GM19240 (cell line): ENCODE measurements around the gene CAMK2B.

Experiments
- DNase-seq: peaks from one replicate; pipeline ENCODE4 v3.0.0; 2011; ENCODE audit warnings: low spot score; ENCODE audit not compliant: insufficient read length

The CAMK2B gene

DNA sequence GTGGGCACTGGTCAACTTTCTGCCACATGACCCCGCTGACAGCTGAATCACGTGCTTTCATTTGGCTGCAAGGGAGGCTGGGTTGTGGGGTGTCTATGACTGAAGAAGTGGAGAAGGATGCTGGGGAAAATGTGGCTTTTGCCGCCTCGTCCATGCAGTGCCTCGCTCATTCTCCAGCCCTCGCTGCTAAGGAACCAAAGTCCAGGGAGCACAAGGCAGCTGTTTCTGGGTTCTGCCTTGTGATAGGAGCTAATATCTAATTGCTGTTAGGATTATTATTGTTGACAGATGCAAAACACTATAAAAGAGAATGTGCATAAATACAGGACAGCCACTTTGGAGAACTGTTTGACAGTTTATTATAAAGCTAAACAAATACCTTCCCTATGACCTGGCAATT lies 4.9 kb upstream of the CAMK2B start:
- no peak for DNase-seq

DNA sequence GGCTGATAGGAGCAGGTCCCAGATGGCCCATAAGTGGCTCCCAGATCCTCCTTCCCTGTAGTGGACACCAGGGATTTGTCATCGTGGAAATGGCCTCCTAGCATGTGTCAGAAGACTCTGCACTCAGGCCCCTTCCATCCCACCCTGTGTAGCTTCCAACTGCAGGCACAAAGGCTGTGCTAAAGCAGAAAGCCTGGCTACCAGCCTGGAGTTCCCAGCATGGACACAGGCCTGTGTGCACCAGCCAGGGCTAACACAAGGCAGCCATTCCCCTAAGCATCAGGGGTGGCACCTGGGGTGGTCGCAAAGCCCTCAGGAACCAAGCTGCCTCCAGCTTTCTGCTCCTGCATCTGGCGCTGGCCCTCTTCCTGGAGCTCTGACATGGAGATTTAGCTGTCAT lies 4.5 kb upstream of the CAMK2B start:
- no peak for DNase-seq

DNA sequence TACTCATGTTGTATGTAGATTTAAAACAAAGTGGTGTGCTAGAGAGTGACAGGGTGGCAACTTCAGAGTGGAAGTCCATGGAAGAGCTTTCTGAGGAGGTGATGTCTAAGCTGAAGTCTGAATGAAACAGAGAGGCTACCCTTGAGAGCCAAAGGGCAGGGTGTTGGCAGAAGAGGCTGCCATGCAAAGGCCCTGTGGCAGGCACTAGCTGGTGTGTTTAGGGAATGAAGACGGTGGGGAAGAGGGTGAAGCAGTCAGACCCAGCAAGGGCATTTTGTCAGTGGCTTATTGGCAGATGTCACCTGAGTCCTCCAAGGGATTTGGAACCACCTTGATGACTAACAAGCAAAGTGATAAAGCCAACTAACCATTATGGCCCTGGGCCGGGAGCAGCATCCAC lies 3.7 kb upstream of the CAMK2B start:
- DNase-seq: no peak

- DNase-seq: no peak
These were observed 2.6 kb upstream of the CAMK2B start for GRCh38 chr7:44327981-44328380.

DNA sequence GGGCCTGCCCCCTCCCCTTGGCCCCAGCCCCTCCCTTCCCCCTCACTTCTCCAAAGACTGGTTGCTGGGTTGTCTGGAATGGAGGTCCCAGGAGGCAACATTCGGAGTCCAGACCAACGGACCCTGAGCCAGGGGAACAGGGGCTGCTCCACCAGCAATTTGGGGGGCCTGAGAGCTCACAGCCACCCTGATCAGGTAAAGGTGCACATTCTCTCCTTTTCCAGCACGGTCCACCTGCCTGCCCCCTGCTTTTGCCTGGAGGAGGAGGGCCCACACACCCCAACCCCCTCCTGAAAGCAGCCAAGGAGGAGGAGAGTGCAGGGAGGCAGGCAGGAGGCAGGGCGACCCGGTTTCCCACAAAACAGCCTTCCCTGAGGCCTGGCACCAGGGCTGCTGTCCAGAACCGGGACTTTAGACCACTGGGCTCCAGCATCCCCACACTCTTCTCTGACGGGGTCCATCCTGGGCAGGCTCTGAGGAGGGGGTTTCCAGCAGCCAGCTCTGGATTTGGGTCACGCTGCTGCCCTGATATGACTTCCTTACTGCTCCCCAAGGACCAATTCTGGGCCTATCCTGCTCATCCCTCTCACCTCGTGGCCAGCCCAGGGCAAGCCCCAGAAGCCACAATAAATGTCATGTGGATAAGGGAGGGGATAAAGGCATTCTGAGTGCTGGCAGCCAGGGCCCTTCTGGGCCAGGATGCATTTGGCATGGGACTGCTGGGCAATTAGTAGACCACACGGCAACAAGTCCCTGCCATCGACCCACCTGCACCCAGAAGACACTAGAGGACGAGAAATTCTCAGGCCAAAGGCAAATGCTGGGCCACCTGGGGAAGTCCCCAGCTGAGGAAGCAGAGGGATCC lies 1.1 kb upstream of the CAMK2B start:
- DNase-seq: no peak

- no peak for DNase-seq
These were observed 432 bp upstream of the CAMK2B start for GRCh38 chr7:44325811-44326241.

GRCh38 chr7:44324481-44325200 lies 753 bp downstream of the CAMK2B start:
- no peak for DNase-seq

DNA sequence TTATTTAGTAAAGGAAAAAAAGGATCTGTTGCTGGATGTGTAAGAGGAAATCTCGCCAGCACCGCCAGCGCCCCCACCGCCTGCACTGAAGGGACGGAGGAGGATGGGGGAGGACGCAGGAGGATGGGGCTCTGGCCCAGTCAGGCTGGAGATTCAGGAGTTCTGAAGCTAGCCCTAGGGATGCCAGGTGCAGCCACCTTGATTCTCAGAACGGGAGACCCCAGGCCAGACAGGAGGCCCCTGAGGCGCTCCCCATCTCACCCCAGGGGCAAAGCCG lies 1.3 kb downstream of the CAMK2B start:
- DNase-seq: no peak

- no peak for DNase-seq
These were observed 1.8 kb downstream of the CAMK2B start for GRCh38 chr7:44323381-44324203.

GRCh38 chr7:44322631-44323363 lies 2.6 kb downstream of the CAMK2B start:
- DNase-seq: no peak

- DNase-seq: no peak
These were observed 3.6 kb downstream of the CAMK2B start for GRCh38 chr7:44321796-44322195.

DNA sequence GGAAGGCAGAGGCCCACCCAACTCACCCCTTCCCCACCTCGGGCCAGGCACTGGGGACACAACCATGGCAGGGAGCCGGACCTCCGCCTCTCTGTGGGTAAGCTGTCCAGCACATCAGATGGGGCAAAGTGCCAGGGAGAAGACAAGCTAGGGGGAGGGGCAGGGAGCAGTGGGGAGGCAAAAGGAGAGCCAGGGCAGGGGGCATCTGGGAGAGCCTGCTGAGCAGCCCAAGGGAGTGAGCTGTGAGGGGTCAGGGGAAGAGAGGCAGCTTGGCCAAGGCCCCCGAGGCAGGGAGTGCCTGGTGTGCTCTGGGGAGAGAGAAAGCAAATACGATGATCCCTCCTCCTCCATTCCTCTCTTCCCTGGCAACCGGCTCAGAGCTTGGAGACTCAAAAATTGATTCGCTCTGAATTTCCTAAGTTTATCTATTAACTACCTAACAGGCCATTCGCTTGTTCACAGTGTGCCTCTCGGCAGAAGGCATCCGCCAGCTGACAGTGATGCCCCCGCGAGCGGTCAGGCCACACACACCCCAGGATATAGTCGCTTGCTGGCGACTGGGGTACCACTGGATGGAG lies 4.5 kb downstream of the CAMK2B start:
- no peak for DNase-seq

DNA sequence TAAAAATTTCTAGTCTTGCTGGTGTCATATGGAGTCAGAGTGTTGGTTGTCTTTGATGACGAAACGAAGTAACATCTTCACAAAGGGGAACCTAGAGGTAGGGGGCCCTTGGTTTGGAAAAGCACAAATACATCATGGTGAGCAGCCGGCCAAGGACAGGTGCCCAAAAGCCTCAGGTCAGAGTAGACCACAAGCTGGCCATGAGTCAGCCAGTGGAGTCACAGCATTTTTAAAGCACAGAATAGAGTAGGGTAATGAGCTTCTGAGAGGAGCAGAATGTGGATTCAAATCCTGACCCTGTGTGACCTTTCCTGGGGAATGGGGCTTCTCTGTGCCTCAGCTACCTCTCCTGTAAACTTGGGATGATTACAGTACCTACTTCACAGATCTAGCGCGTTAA lies 5.3 kb downstream of the CAMK2B start:
- DNase-seq: no peak

- no peak for DNase-seq
These were observed 7.1 kb downstream of the CAMK2B start for GRCh38 chr7:44318332-44318731.

DNA sequence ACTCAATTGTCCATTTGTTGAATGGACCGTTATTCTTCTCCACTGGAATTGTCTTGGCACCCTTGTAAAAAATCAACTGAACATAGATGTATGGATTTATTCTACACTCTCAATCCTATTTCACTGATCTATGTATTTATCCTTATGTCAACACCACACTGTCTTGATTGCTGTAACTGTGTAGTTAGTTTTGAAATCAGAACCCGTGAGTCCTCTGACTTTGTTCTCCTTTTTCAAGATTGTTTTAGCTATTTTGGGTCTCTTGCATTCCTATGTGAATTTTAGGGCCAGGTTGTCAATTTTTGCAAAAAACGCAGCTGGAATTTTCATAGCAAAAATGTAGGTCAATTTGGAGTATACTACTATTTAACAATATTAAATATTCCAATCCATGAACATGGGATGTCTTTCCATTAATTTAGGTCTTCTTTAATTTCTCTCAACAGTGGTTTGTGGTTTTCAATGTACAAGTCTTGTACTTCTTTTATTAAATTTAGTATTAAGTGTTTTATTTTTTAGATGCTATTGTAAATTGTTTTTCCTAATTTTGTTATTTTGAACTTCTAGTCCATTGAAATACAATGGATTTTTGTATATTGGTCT lies 10.0 kb downstream of the CAMK2B start:
- no peak for DNase-seq

- DNase-seq: no peak
These were observed 11.8 kb downstream of the CAMK2B start for GRCh38 chr7:44313621-44314031.

GRCh38 chr7:44313016-44313415 lies 12.4 kb downstream of the CAMK2B start:
- DNase-seq: no peak

DNA sequence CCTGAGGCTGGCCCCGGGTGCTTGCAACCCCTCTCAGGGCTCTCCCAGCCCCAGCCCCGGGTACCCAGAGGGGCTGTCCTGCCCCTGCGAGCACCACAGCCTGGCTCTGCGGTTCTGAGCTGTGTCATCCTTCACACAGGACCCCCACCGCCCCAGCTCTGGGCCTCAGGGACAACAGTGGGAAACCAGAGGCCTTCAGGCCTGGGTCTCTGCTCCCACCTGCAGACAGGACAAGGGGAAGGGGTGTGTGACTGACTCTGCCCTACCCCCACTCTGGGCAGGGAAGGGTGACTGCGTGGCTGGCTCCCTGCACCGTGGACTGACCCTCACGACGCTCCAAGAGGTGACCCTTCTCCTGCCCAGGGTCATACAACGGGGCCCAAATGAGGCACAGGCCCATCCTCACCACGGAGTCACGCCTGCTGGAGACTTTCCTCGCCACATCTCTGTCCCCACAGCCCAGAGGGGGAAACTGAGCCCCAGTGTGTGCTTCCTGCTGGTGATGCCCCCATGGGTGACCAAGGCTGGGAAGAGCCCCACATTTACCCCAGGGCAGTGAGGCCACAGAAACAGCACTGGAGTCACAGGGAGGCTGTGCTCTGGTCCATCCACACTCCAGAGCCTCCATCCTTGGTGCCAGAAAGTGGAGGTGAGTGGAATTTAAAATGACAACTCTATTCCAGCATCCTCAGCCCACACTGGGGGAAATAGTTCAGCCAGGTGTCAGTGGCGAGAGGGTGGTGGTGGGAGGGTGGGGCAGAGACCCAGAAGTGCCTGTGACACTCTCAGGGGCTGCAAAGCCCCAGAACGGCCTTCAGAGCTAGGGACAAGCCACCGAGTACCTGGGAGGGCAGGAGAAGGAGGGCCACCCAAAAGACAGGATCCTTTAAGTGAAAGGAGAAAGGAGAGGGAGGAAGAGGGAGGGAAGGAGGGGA lies 13.6 kb downstream of the CAMK2B start:
- DNase-seq: no peak

GRCh38 chr7:44310221-44310848 lies 15.1 kb downstream of the CAMK2B start:
- no peak for DNase-seq
